H1 (cell line): ENCODE measurements around the gene ICE1. TPM values are rescaled to one million over a fixed set of nuclear protein-coding genes. Genes with fewer than 3 reads are reported as not detected.

Experiments
- CTCF ChIA-PET: fragments of 300-600 bp; sonication (Branson Sonifier 250); formaldehyde crosslinking; loops from one replicate; lab custom pipeline; 2021; ENCODE audit not compliant: partially characterized antibody; lab: Charles Lee
- POLR2A ChIA-PET: fragments of 300-600 bp; sonication (Branson Sonifier 250); formaldehyde crosslinking; loops from one replicate; lab custom pipeline; 2021; ENCODE audit warnings: inconsistent platforms; ENCODE audit not compliant: partially characterized antibody; lab: Charles Lee
- DNase-seq, 2 experiments: peaks; one replicate each; pipeline versions ENCODE4 v3.0.0 to v3.0.0-alpha.2; 2010 to 2022; ENCODE audit warnings: low spot score in 2 of 2, low read depth in 1 of 2, mixed read lengths in 1 of 2
- FAIRE-seq: peaks from 2 replicates; lab custom pipeline; 2011; peaks lifted over from hg19 to GRCh38; lab: Jason Lieb, UNC
- H2AFZ ChIP-seq: 2 replicates; pipeline ENCODE4 v1.8.1; 2012; ENCODE audit warnings: low read length, inconsistent platforms
- H2AK5ac ChIP-seq: 2 replicates; pipeline ENCODE4 v1.6.1; 2013; ENCODE audit warnings: low read depth, low read length
- H2BK120ac ChIP-seq: replicated peaks from 2 replicates; pipeline ENCODE3; 2013; ENCODE audit warnings: low read depth, low read length, inconsistent platforms
- H2BK12ac ChIP-seq: 2 replicates; pipeline ENCODE4 v1.6.1; 2013; ENCODE audit warnings: low read depth, low read length
- H2BK15ac ChIP-seq: 2 replicates; pipeline ENCODE4 v1.6.1; 2013; ENCODE audit warnings: low read length
- H2BK20ac ChIP-seq: 2 replicates; pipeline ENCODE4 v1.6.1; 2013; ENCODE audit warnings: low read length
- H2BK5ac ChIP-seq: 2 replicates; pipeline ENCODE4 v1.6.1; 2013; ENCODE audit warnings: low read depth, low read length
- H3K14ac ChIP-seq: 2 replicates; pipeline ENCODE4 v1.6.1; 2013; ENCODE audit warnings: inconsistent platforms; ENCODE audit not compliant: insufficient read length
- H3K18ac ChIP-seq: 2 replicates; pipeline ENCODE4 v1.6.1; 2013; ENCODE audit warnings: low read length; ENCODE audit errors: extremely low read depth
- H3K23ac ChIP-seq: 2 replicates; pipeline ENCODE4 v1.6.1; 2013; ENCODE audit warnings: inconsistent platforms; ENCODE audit not compliant: insufficient read length
- H3K23me2 ChIP-seq: 2 replicates; pipeline ENCODE4 v1.6.1; 2013; ENCODE audit warnings: low read depth, low read length
- H3K27ac ChIP-seq: 2 replicates; pipeline ENCODE4 v1.6.1; 2011; ENCODE audit warnings: low read depth, low read length, inconsistent platforms
- H3K27me3 ChIP-seq, 4 experiments: replicated peaks in 1 of 4; 1 replicate in 1 of 4; 2 replicates in 3 of 4; pipeline versions ENCODE4 v1.6.1 to v1.8.1; 2011 to 2013; ENCODE audit warnings: low read length in 3 of 4, mild to moderate bottlenecking in 3 of 4, inconsistent platforms in 2 of 4, mixed read lengths in 2 of 4, moderate library complexity in 1 of 4; ENCODE audit not compliant: control insufficient read depth in 3 of 4, insufficient read depth in 3 of 4; ENCODE audit errors: extremely low read depth in 1 of 4
- H3K36me3 ChIP-seq, 4 experiments: 2 replicates each; pipeline versions ENCODE4 v1.6.1 to v1.8.1; 2011 to 2013; ENCODE audit warnings: mild to moderate bottlenecking in 4 of 4, low read length in 3 of 4, moderate library complexity in 2 of 4, control low read depth in 1 of 4, inconsistent platforms in 1 of 4; ENCODE audit not compliant: insufficient read depth in 4 of 4, control insufficient read depth in 2 of 4
- H3K4ac ChIP-seq: replicated peaks from 2 replicates; pipeline ENCODE3; 2013; ENCODE audit warnings: low read length, low read depth, mixed read lengths, inconsistent platforms; ENCODE audit not compliant: insufficient read length
- H3K4me1 ChIP-seq, 4 experiments: replicated peaks in 1 of 4; 1 replicate in 1 of 4; 2 replicates in 3 of 4; pipeline versions ENCODE4 v1.6.1 to v1.8.1; 2011 to 2013; ENCODE audit warnings: low read length in 3 of 4, inconsistent platforms in 2 of 4, mixed read lengths in 1 of 4; ENCODE audit not compliant: insufficient read depth in 4 of 4, control insufficient read depth in 3 of 4
- H3K4me2 ChIP-seq, 2 experiments: 2 replicates each; pipeline versions ENCODE4 v1.6.1 to v1.8.1; 2011 to 2013; ENCODE audit warnings: low read depth in 2 of 2, low read length in 2 of 2, control low read depth in 1 of 2, inconsistent platforms in 1 of 2, mild to moderate bottlenecking in 1 of 2; ENCODE audit not compliant: insufficient read depth in 1 of 2
- H3K4me3 ChIP-seq, 4 experiments: fragments of 200-600, 300-600 bp in 1 of 4; sonication (generic), shearing (Covaris generic), sonication (Bioruptor Twin) in 1 of 4; 2 replicates each; pipeline versions ENCODE4 v1.5.1 to v1.8.1; 2011 to 2016; ENCODE audit warnings: low read length in 4 of 4, low read depth in 3 of 4, control low read depth in 2 of 4, inconsistent platforms in 2 of 4, mild to moderate bottlenecking in 2 of 4, mixed read lengths in 1 of 4, moderate library complexity in 1 of 4; ENCODE audit not compliant: insufficient read depth in 2 of 4; ENCODE audit errors: extremely low read depth in 1 of 4
- H3K56ac ChIP-seq: replicated peaks from 2 replicates; pipeline ENCODE3; 2013; ENCODE audit warnings: low read depth, mild to moderate bottlenecking, mixed read lengths, low read length, inconsistent platforms; ENCODE audit not compliant: insufficient read length
- H3K79me1 ChIP-seq: 2 replicates; pipeline ENCODE4 v1.6.1; 2013; ENCODE audit warnings: low read depth, low read length, control low read depth
- H3K79me2 ChIP-seq, 2 experiments: 2 replicates each; pipeline versions ENCODE4 v1.6.1 to v1.8.1; 2012 to 2013; ENCODE audit warnings: low read length in 2 of 2, mild to moderate bottlenecking in 2 of 2, inconsistent platforms in 1 of 2; ENCODE audit not compliant: insufficient read depth in 2 of 2, control insufficient read depth in 1 of 2
- H3K9ac ChIP-seq, 4 experiments: replicated peaks in 1 of 4; 1 replicate in 1 of 4; 2 replicates in 3 of 4; pipeline versions ENCODE4 v1.6.1 to v1.8.1; 2011 to 2013; ENCODE audit warnings: low read depth in 3 of 4, low read length in 3 of 4, control low read depth in 2 of 4, mild to moderate bottlenecking in 2 of 4, moderate library complexity in 2 of 4, inconsistent platforms in 1 of 4; ENCODE audit errors: extremely low read depth in 1 of 4
- H3K9me3 ChIP-seq, 2 experiments: 2 replicates each; pipeline versions ENCODE4 v1.6.1 to v1.8.1; 2012 to 2013; ENCODE audit warnings: mild to moderate bottlenecking in 2 of 2, moderate library complexity in 2 of 2, control low read depth in 1 of 2, inconsistent platforms in 1 of 2, low read depth in 1 of 2, low read length in 1 of 2, mixed read lengths in 1 of 2; ENCODE audit not compliant: insufficient read depth in 2 of 2
- H4K20me1 ChIP-seq, 2 experiments: replicated peaks in 1 of 2; 2 replicates each; pipeline versions ENCODE3 to v1.8.1; 2011 to 2013; ENCODE audit warnings: inconsistent platforms in 2 of 2, low read length in 2 of 2, mild to moderate bottlenecking in 1 of 2; ENCODE audit not compliant: insufficient read depth in 2 of 2, control insufficient read depth in 1 of 2
- H4K5ac ChIP-seq: 2 replicates; pipeline ENCODE4 v1.6.1; 2013; ENCODE audit warnings: low read length, low read depth, mixed read lengths, inconsistent platforms; ENCODE audit not compliant: insufficient read length
- H4K8ac ChIP-seq: 2 replicates; pipeline ENCODE4 v1.8.0; 2013; ENCODE audit warnings: mild to moderate bottlenecking, moderate library complexity, low read length, inconsistent platforms; ENCODE audit not compliant: insufficient read depth; ENCODE audit errors: extremely low read depth
- H4K91ac ChIP-seq: replicated peaks from 2 replicates; pipeline ENCODE3; 2013; ENCODE audit warnings: low read length, mixed read lengths, inconsistent platforms; ENCODE audit not compliant: insufficient read length
- PHF8 ChIP-seq: fragments of 200-600 bp; sonication (generic); conservative IDR thresholded peaks from 2 replicates; pipeline ENCODE4 v1.7.1; 2012; ENCODE audit warnings: low read depth, mild to moderate bottlenecking, inconsistent platforms, low read length, moderate library complexity
- RAD21 ChIP-seq, 2 experiments: IDR thresholded peaks in 1 of 2; conservative IDR thresholded peaks in 1 of 2; 2 replicates each; pipeline ENCODE4 v1.6.1; 2011; ENCODE audit warnings: low read depth in 2 of 2, low read length in 2 of 2, improper control_type of control experiment in 1 of 2, inconsistent platforms in 1 of 2, mild to moderate bottlenecking in 1 of 2, moderate library complexity in 1 of 2
- SP1 ChIP-seq: IDR thresholded peaks from 2 replicates; pipeline ENCODE4 v1.6.1; 2011; ENCODE audit warnings: low read depth, low read length
- WGBS, 2 experiments: shearing (Covaris generic) in 1 of 2; methylation state at CpG; one replicate each; pipeline versions ENCODE4 v1.1.6 to v1.1.7; 2013 to 2015; ENCODE audit warnings: low lambda C conversion rate in 2 of 2, mixed read lengths in 2 of 2, inconsistent platforms in 1 of 2, low coverage in 1 of 2, missing lambda C conversion rate in 1 of 2; ENCODE audit not compliant: insufficient replicate concordance in 2 of 2, insufficient coverage in 1 of 2, insufficient read length in 1 of 2; ENCODE audit errors: extremely low coverage in 1 of 2, missing lambda C conversion rate in 1 of 2; 5-methylcytosine and 5-hydroxymethylcytosine counted together
- polyA plus RNA-seq, 7 experiments: library from polyadenylated mRNA; depleted of rRNA in 3 of 7; stranded (reverse) in 5 of 7; unstranded in 2 of 7; fragments of >200 nt in 5 of 7; fragments of 200-250 nt in 2 of 7; gene quantifications; 1 replicate in 5 of 7; 2 replicates in 1 of 7; 4 replicates in 1 of 7; pipeline versions ENCODE4 v1.2.1 to v1.2.3, GENCODE V29; 2011 to 2013; ENCODE audit warnings: missing spikeins in 2 of 7, mixed read lengths in 2 of 7
- total RNA-seq: library from RNA; stranded (reverse); fragmentation: NEBNext Ultra II Directional; extraction: Animal tissue kit (Norgen Biotek cat#: 25700); gene quantifications from 2 replicates; pipeline ENCODE4 v1.2.1, GENCODE V29; 2021
- TF ChIP-seq, protein P1 (sequence below), 3 experiments: IDR thresholded peaks; 1 replicate in 2 of 3; 2 replicates in 1 of 3; pipeline versions ENCODE4 v1.5.1 to v1.6.1; 2011; ENCODE audit warnings: low read length in 3 of 3, mild to moderate bottlenecking in 3 of 3, inconsistent platforms in 2 of 3, low read depth in 1 of 3, moderate library complexity in 1 of 3; ENCODE audit not compliant: insufficient read depth in 1 of 3; ENCODE audit errors: control extremely low read depth in 1 of 3
- TF ChIP-seq, protein P2 (sequence below): IDR thresholded peaks from 2 replicates; pipeline ENCODE4 v1.6.1; 2012; ENCODE audit warnings: inconsistent platforms

Gene ICE1
- total and polyA plus RNA-seq, 2 of the 8 experiments (the other 6 are each of a cell fraction or from before 2014, with no cell fraction given): 11.8 to 53.9 TPM

DNA sequence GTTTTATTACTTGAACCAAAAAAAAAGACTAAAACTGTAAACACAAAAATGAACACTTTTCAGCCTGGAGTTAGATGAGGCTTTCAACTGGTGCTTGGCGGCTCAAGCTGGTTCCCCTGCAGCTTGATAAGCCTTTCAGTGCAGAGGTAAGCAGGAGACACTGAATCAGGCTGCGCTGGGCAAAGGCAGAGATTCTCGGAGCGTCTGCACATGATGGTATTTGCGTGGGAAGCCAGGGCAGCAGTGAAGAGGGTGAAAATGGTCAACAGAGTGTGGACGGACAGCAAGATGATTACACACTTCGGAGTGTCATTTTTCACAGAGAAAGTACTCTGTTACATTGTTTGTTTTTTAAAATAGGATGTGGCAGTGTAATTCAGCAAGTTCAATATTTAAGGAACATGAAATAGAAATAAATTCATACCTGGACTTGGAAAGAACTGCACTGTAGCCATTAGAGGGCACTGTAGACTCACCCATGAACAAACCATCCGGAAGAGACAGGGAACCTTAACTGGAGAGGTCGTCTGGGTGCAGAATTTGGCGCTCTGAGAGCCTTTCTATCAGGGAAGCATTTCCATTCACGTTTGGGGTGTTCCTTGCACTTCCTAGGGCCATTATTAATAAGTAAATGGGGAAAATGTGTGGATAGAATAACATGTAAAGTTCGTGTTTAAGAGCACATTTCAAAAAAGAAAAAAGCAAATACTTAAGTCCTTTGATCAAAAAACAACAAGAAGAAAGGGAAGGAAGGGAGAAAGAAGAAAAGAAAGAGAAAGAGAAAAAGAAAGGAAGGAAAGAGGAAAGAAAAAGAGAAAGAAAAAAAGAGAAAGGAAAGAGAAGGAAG lies 69.8 kb downstream of the ICE1 start:
- Histone ChIP-seq H2BK120ac (no peak overlapping the region), H3K9ac (no peak overlapping the region), H2AFZ (no peak overlapping the region), H3K23ac (no peak overlapping the region), H3K4ac (no peak overlapping the region), H3K4me3 (no peak overlapping the region), H3K4me2 (no peak overlapping the region), H4K20me1 (no peaks in the 10 kb centered on the region), H3K23me2 (peaks cover 3% of the 10 kb centered on the region; the same call in 1 of the 2 replicates), H2BK5ac (no peak overlapping the region), H3K79me2 (no peaks in the 10 kb centered on the region), H3K14ac (no peak overlapping the region), H2BK15ac (no peak overlapping the region), H3K36me3 (peaks cover 0 to 10% (median 5%) of the 10 kb centered on the region in 4 experiments; a peak in 5 of 8 replicates), H4K91ac (no peak overlapping the region), H2AK5ac (no peak overlapping the region), H3K79me1 (no peaks in the 10 kb centered on the region), H2BK12ac (no peak overlapping the region), H3K56ac (no peak overlapping the region), H4K5ac (no peak overlapping the region), H3K18ac (no peak overlapping the region), H2BK20ac (no peak overlapping the region), H3K27me3 (peaks cover 0 to 7% (median 6%) of the 10 kb centered on the region in 4 experiments; a peak in 3 of 7 replicates), H4K8ac (0 out of 2 replicates have a peak overlapping the region, but pooled peaks have one; percentile 58), H3K27ac (no peak overlapping the region), H3K4me1 (peaks cover 0 to 7% (median 2%) of the 10 kb centered on the region in 4 experiments; a peak in 4 of 7 replicates), H3K9me3 (no peaks in the 10 kb centered on the region)
- DNase-seq (no peak), FAIRE-seq (peak; percentile 63)
- CTCF ChIA-PET: interaction anchor here (0.6 to 2.6 kb wide), 8 partner anchors 9 to 872 kb away, joined by 3 to 21 read pairs (median 4); no protein-coding TSS in a partner anchor
- no peak for TF ChIP-seq SP1
- peak; percentile 93 to 95 for TF ChIP-seq RAD21 (IDR thresholded peaks at IDR 0.05 in 1 of 2, conservative IDR thresholded peaks at IDR 0.05 in 1 of 2; ENCODE audit: low read depth in 2 of 2, low read length in 2 of 2)
- TF ChIP-seq PHF8: no peak
- TF ChIP-seq, protein P1, sequence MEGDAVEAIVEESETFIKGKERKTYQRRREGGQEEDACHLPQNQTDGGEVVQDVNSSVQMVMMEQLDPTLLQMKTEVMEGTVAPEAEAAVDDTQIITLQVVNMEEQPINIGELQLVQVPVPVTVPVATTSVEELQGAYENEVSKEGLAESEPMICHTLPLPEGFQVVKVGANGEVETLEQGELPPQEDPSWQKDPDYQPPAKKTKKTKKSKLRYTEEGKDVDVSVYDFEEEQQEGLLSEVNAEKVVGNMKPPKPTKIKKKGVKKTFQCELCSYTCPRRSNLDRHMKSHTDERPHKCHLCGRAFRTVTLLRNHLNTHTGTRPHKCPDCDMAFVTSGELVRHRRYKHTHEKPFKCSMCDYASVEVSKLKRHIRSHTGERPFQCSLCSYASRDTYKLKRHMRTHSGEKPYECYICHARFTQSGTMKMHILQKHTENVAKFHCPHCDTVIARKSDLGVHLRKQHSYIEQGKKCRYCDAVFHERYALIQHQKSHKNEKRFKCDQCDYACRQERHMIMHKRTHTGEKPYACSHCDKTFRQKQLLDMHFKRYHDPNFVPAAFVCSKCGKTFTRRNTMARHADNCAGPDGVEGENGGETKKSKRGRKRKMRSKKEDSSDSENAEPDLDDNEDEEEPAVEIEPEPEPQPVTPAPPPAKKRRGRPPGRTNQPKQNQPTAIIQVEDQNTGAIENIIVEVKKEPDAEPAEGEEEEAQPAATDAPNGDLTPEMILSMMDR (IDR thresholded peaks at IDR 0.05; ENCODE audit: control extremely low read depth in 1 of 3, insufficient read depth in 1 of 3, low read depth in 1 of 3, low read length in 3 of 3): peak; percentile 16 to 74 (median 69)
- TF ChIP-seq, protein P2, sequence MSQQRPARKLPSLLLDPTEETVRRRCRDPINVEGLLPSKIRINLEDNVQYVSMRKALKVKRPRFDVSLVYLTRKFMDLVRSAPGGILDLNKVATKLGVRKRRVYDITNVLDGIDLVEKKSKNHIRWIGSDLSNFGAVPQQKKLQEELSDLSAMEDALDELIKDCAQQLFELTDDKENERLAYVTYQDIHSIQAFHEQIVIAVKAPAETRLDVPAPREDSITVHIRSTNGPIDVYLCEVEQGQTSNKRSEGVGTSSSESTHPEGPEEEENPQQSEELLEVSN: no peak
- 42% methylated on average over 12 of the region's 12 CpGs; no CpG with 5 or more reads in 1 of the 2 experiments for WGBS, 2 experiments
- POLR2A ChIA-PET: no interaction called here
